Measurements from ENCODE around the gene GLYATL3.
"Not testable (repeated sequence)": the region's sequence is repeated elsewhere in the genome, so short reads cannot be mapped to it uniquely, and the experiment has no call there.

GLYATL3 gene

DNA sequence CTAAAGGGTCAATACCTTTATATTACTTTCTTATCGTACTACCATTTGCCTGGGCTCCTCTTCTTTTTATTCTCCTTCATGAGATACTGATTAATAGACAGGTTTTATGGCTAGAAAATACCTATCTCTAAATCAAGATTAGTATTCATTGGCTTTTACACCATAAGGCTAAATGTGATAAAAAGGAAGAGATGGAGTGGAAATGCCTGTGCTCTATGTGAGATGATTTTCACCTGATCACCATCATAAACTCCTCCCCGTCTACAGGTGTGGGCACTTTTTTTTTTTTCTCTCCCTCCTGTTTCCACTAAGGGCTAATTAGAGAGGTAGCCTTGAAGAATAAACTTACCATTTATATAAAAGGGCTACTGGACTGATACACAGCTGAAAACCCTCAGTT lies at the start of gene GLYATL3:
GLYATL3 (plus strand) TSS at position 301 of the 400 bp plus-strand sequence. CDS start 12,068 bp downstream, outside the sequence.
- DNase-seq = no peak

DNA sequence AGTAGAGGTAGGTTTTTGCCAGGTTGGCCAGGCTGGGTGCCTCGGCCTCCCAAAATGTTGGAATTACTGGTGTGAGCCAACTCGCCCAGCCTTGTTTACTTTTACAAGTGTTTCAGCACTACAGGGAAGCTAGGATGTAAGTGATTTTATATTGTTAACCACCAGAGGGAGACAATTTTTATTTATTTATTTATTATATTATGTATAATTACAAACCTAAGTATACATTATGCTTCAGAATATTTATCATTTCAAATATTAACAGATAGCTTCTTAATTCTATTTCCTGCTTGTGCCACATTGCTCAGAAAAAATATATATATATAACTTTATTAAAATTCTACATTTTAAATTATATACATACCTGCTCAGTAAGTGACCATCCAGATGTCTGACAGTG lies 46.5 kb upstream of the GLYATL3 start:
- DNase-seq = peak; percentile 37

DNA sequence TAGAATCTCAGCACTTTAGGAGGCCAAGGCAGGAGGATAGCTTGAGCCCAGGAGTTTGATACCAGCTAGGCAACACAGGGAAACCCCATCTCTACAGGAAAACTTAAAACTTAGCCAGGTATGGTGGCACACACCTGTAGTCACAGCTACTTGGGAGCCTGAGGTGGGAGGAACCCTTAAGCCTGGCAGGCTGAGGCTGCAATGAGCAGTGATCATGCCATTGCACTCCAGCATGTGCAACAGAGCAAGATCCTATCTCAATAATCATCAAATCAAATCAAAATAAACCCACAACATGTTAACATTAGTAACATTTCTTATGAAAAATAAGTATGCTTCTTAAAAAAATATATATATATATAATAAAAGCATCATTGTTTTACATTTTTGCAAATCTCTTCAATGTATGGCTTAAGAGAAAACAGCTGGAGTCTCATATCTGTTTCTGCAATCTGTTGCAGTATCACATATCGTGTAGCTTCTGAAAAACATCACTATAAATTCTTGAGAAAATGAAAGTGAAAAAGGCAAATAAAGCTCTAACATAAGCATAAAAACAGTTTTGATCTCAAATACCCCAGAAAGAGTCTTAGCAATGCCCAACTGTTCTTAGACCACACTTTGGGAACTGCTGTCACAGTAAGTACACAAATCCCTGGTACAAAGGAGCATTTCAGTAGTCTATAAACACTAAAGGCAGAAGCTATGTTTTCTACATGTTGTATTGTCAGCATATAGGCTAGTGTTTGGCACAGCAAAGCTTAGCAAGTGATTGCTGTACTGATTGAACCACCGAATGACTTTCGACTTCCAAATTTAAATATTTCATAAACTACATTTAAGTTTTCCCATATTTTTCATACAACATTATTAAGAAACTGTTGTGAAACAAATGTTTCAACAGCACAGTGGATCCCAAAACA lies 44.7 kb upstream of the GLYATL3 start:
- DNase-seq = no peak

DNA sequence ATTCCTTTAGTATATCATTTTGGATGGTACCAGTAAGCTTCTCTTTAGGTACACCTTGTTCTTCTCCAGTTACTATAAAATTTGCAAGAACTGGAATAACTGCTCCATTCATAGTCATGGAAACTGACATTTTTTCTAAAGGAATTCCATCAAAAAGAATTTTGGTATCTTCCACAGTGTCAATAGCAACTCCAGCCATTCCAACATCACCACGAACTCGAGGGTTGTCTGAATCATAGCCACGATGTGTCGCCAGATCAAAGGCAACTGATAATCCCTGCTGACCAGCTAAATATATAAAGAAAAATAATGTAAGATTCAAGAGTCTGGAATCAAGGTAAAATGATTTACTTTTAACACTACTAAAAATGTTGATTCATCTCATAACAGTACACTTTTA lies 42.0 kb upstream of the GLYATL3 start:
- DNase-seq = peak; percentile 7

DNA sequence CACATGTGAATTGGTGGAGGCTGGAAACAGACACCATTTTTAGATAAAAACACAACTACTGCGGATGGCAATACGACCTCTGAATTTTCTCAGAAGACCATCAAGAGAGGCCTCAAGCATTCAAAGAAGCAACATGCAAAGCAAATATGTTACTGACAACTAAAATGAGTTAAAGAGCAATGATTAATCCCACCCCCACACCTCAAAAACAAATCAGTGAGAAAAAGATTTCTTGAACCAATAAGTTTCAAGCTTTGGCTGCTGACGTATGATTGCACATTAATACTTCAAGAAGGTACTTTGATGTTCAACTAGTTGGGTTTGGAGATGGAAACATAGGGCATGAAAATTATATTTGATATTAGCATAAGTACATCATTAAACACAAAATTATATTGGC lies 37.7 kb upstream of the GLYATL3 start:
- DNase-seq = no peak

DNA sequence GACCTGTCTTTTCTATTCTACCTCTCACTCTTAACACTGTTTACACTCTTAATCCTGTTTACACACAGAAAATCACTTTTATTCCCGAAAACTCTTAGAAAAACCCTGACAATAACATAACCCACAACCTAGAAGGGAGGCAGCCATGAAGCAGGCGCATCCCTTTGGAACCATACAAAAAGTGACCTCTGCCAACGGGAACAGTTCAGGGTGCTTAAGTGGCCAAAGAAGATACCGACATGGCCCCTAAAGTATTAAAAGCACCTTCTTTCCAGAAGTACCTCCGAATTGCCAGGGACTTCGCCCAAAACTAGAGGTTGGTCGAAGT lies 37.2 kb upstream of the GLYATL3 start:
- no peak for DNase-seq

DNA sequence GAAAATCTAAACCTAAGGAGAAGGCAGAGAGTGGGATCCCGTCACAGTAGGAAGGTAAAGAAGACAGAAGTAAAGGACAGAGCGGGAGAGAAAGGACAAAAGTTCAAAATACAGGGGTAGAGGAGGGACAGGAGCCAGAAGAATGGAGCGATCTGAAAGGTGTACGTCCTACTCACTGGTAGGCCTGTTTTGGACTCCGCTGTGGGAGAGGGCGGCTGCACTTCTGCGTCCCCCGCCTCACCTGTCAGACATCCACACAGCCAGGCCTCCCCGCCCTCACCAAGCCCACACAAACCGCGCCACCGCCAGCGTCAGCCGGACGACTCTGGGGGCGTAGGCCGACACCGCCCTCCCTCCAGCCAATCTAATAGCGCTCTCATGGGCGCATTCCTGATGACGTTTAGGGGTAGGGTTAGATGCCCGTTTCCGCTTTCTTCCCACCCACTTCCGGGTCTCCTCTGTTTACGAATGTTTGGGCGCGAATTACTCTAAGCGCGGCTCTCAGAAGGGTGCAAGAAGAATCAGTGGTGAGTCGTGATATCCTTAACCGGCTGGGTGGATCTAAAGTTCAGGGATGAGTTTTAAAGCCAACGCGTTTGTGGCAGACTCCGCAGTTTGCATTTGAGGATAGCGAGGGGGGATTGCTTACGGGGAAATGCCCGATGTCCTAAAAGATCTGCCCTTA lies 36.7 kb upstream of the GLYATL3 start, which contains the start of the genes CENPQ and MMUT:
CENPQ (plus strand) TSS at position 444 of the 685 bp plus-strand sequence. CDS start 6,807 bp downstream, outside the sequence.
MMUT (minus strand) TSS at position 327 of the 685 bp plus-strand sequence. CDS start 3,787 bp downstream, outside the sequence.
- DNase-seq = peak; percentile 96

DNA sequence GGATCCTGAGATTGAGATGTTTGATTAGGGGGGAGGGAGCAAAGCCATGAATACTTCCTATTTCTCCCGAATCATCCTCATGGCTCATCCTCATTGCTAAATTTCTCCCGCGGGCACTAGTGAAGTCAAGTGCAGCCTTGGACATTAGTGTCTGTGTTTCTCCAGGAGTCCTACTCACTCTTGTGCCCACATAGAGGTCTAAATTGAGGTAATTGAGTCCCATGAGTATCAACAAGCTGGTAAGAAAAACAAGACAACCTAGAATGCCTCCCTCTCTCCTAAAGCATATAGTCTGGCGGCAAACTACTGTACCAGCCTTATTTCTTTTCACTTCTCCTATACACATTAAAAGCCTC lies 36.1 kb upstream of the GLYATL3 start:
- DNase-seq = peak; percentile 3

DNA sequence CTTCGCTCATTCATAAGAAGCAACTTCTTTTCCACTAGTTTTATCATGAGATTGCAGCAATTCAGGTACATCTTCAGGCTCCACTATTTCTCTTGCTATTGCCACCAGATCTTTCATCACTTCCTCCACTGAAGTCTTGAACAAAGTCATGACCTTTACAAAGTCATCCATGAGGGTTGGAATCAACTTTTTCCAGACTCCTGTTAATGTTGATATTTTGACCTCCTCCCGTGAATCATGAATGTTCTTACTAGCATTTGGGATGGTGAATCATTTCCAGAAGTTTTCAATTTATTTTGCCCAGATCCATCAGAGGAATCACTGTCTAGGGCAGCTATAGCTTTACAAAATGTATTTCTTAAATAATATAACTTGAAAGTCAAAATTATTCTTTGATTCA lies 35.0 kb upstream of the GLYATL3 start:
- DNase-seq = peak; percentile 53

DNA sequence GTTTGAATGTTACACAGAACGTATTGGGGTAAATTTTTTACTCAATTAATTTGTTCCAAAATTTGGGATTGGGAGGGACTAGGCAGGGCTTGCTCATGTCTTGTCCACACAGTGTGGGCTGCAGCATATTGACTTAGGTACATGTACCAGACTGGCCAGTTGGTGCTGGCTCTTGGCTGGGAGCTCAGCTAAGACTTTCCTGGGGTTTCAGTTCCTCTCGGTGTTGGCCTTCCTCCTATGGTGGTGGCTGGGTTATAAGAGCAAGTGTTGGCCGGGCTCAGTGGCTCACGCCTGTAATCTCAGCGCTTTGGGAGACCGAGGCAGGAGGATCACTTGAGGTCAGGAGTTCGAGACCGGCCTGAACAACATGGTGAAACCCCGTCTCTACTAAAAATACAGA lies 31.7 kb upstream of the GLYATL3 start:
- no peak for DNase-seq

DNA sequence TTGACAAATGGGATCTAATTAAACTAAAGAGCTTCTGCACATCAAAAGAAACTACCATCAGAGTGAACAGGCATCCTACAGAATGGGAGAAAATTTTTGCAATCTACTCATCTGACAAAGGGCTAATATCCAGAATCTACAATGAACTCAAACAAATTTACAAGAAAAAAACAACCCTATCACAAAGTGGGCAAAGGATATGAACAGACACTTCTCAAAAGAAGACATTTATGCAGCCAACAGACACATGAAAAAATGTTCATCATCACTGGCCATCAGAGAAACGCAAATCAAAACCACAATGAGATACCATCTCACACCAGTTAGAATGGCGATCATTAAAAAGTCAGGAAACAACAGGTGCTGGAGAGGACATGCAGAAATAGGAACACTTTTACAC lies 23.2 kb upstream of the GLYATL3 start:
- DNase-seq = not testable (repeated sequence)

DNA sequence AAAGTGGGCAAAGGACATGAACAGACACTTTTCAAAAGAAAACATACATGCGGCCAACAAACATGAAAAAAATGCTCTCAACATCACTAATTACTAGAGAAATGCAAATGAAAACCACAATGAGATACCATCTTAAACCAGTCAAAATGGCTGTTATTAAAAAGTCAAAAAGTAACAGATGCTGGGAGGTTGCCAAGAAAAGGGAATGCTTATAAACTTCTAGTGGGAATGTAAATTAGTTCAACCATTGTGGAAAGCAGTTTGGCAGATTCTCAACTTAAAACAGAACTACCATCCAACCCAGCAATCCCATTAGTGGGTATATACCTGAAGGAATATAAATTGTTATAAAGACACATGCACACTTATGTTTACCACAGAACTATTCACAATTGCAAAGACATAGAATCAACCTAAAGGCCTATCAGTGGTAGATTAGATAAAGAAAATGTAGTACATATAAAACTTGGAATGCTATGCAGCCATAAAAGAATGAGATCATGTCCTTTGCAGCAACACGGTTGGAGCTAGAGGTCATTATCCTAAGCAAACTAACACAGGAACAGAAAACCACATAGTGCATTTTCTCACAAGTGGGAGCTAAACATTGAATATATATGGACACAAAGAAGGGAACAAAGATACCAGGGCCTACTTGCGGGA lies 20.3 kb upstream of the GLYATL3 start:
- no peak for DNase-seq

DNA sequence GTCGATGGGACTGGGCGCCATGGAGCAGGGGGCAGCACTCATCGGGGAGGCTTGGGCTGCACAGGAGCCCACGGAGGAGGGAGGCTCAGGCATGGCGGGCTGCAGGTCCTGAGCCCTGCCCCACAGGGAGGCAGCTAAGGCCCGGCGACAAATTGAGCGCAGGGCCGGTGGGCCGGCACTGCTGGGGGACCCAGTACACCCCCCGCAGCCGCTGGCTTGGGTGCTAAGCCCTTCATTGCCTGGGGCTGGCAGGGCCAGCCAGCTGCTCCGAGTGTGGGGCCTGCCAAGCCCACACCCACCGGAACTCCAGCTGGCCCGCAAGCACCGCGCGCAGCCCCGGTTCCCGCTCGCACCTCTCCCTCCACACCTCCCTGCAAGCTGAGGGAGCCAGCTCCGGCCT lies 17.9 kb upstream of the GLYATL3 start:
- not testable (repeated sequence) for DNase-seq

DNA sequence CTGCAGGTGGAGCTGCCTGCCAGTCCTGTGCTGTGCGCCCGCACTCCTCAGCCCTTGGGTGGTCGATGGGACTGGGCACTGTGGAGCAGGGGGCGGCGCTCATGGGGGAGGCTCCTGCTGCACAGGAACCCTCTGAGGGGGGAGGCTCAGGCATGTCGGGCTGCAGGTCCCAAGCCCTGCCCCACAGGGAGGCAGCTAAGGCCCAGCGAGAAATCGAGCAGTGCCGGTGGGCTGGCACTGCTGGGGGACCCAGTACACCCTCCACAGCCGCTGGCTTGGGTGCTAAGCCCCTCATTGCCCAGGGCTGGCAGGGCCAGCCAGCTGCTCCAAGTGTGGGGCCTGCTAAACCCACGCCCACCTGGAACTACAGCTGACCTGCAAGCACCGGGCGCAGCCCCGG lies 16.3 kb upstream of the GLYATL3 start:
- DNase-seq = not testable (repeated sequence)

DNA sequence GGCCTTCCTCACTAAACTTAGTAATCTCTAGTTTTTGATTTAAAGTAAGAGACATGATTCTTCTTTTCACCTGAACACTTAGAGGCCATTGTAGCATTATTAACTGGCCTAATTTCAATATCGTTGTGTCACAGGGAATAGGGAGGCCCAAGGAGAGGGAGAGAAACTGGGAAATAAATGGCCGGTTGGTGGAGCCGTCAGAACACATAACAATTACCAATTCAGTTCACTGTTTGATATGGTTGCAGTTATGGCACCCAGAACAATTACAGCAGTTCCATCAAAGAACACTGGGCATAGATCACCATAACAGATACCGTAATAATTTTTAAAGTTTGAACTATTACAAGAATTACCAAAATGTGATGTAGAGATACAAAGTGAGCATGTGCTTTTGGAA lies 9.1 kb upstream of the GLYATL3 start:
- DNase-seq = no peak

DNA sequence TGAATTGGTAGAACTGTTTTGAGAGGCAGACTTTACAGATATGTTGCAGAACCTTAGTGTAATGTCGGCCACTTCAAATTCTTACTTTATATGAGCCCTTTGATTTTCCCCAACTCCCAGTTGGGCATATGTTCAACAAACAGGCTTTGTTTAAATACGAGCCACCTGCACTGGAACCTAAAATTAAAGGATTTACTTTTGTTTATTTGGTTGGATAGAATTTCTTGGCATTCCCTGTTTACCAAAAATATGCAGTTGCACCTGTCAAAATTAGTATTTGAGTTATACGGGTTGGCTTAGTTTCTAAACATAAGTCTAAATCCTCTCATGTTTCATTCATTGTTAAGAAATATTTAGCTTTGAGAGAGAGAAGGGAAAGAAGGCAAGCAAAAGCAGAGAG lies 2.4 kb upstream of the GLYATL3 start:
- no peak for DNase-seq

DNA sequence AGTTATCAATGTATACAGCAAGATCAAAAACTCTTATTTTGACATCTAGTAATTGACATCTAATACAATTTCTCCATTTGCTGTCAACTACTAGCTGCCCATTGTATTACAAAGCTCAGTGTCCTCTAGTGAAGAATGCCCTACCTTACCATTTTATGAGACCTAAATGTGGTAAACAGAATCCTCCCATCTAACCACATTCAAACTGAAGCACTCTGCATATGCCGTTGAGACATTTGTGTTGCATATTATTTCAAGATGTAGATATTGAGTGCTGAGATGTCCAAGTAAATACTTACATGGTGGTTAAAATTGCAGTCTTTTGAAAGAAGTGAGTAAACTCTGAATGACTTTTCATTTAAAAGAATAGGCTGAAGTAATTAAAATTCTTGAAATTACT lies 597 bp upstream of the GLYATL3 start:
- DNase-seq = no peak

DNA sequence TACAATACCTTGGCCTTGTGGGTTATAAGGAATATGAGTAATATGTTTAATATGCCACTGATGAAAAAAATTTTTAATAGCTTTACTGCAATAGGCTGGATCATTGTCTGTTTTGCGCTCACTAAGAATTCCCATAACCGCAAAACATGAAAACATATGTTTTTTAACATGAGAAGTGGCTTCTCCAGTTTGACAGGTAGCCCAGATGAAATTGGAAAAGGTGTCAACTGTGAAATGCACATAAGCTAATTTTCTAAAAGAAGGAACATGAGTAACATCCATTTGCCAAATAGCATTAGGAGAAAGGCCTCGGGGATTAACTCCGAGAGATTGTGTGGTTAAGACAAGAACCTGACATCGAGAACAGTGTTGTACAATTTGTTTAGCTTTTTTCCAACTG lies 4.9 kb downstream of the GLYATL3 start:
- DNase-seq = no peak

DNA sequence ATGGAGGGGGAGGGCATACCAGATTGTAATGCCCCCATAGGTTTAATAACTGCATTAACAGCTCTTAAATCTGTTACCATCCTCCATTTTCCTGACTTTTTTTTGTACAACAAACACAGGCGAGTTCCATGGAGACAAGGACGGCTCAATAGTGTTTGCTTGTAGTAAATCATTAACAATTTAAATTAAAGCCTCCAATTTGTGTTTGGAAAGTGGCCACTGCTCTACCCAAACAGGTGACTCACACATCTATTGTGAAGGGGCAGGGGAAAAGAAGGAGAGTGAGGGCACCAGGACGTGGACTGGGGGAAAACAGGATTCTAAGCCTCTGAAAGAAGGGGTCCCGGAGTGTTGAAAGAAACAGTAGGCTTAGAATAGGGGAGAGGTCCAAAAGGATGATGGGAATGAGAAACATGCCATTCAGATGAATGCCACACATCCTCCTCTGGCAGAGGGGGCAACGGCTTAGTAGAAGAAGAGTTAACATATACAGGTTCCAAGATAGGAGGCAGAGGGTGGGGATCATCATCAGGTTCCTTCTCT lies 6.9 kb downstream of the GLYATL3 start:
- DNase-seq = no peak

DNA sequence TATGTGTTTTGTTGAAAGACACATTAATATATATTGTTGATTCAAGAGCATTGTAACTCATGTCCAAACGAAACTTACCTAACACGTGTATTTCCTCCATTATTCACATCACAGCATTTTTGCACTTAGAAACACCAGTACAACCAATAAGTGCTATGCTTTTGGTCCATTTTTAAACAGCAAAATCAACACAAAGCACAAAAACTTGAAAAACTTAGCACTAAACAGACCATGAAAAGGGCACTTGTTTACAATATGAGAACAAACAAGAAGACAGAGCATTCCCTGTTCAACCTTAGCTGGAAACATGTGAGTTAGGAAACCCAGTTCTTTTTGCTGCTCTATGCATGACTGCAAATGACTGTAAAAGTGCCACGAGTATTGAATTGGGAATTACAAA lies 9.6 kb downstream of the GLYATL3 start:
- no peak for DNase-seq

DNA sequence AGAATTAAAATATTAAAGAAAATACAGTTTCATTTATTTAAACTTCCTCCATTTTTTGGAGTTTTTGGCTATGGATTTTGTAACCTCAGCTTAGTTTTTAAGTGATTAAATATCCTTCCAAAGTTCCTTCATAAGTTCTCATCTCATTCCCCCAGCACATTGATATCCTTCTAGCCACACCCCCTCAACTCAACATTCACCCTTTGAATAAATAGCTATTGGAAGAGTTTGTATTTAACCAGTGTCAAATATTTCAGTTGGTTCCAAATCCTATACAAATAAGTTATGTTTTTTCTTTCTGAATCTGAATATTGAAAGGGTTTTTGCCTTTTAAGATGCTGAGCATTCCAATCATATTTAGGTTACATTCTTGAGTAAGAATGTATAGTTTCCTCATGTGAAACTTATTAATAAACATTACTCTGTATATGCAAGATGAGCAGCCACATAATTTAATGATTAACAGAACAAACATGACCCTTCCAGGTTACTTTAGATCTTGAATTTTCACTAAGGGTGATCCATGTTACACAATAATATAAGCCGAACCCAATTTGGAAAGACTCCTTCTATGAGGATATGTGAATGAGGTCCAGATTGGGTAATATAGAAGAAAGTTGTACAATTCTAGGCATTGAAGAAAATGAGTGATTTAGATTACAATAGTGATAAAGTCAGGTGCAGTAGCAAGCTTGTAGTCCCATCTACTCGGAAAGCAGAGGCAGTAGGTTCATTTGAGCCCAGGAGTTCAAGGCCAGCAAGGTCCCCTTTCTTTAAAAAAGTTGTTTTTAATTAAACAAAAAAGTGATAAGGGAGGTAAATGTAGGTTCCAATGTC lies 13.6 kb downstream of the GLYATL3 start:
- DNase-seq = peak; percentile 48
